GM18511 (cell line): ENCODE data around the gene CTBP2.
A peak's percentile ranks its signal among the peaks of the same experiment; 100 is the strongest.

Experiments used
- ATAC-seq: cut with Tn5 transposase; IDR thresholded peaks from one replicate; pipeline ENCODE4 v1.9.1; 2021; ENCODE audit warnings: mild to moderate bottlenecking, moderate library complexity; ENCODE audit not compliant: unreplicated experiment

The CTBP2 gene

GRCh38 chr10:125002423-125003145 is 157.8 kb downstream of the CTBP2 start:
- ATAC-seq: no peak

GRCh38 chr10:125002047-125002422 is 158.3 kb downstream of the CTBP2 start:
- no peak for ATAC-seq

GRCh38 chr10:125001313-125002046 is 158.9 kb downstream of the CTBP2 start:
- ATAC-seq: no peak

DNA sequence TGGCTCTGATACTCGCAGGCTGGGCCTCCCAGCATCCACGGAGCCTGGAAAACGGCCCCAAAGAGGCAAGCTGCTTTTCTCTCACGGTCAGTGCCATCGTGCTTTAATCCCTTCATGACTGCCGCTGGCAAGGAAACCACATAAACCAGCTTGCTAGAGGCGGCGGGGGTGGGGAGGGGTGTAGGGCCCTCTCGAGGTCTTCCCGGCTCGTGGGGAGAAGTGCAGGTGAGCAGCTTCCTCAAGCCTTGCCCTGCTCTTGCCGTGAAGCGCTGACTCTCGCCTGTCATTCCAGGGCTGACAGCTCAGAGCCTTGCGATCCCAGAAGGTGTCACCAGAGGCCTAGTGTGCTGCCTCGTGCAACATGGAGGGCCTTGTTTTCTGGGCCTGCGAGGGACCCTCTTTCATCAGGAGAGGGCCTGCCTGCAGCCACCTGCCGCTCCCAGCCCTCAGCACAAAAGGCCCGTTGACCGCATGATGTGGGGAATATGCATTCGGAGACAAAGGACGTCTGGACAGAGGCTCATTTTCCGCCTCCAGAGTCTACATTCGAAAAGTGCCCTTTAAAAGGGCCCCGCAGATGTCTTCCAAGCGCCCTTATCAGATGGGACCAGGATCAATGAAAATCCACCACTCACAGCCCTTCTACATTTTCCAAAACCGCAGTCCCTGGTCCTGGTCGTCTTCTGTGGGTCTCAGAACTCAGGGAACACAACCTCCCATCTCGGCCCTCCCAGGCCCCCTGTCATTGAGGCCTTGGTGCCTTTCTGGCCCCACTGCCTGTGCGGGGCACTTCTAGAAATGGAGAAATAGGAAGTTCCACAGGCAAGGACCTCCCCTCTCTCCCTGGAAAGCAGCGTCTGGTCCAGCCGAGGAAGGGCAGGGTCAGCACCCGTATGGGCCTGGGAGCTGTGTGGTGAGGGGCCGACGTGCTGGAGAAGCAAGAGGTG is 159.7 kb downstream of the CTBP2 start:
- no peak for ATAC-seq

GRCh38 chr10:124999433-125000365 is 160.7 kb downstream of the CTBP2 start:
- no peak for ATAC-seq

- no peak for ATAC-seq
Observed at GRCh38 chr10:124998624-124999291, 161.6 kb downstream of the CTBP2 start.

- no peak for ATAC-seq
Observed at GRCh38 chr10:124997771-124998623, 162.4 kb downstream of the CTBP2 start.

- ATAC-seq: no peak
Observed at GRCh38 chr10:124997306-124997705, 163.1 kb downstream of the CTBP2 start.

GRCh38 chr10:124996854-124997215 is 163.5 kb downstream of the CTBP2 start:
- ATAC-seq: no peak

GRCh38 chr10:124996127-124996853 is 164.1 kb downstream of the CTBP2 start:
- ATAC-seq: no peak

DNA sequence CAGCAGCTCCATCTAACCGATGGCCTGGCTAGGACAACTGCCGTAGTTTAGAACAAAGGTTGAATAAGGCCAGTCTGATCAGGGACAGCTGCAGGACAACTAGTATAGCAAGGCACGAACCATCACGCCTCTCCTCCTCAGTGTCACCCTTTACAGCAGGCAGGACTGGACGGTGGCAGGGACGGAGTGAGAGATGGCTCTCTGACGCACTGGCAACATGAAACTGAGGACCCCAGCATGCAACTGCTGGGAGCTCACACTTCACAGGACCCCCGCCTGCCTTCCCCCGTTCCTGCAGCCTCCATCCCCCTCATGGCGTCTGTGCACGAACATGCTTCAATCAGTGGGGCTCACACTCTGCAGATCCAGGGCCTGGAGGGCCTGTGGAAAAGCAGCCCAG is 164.8 kb downstream of the CTBP2 start:
- no peak for ATAC-seq

DNA sequence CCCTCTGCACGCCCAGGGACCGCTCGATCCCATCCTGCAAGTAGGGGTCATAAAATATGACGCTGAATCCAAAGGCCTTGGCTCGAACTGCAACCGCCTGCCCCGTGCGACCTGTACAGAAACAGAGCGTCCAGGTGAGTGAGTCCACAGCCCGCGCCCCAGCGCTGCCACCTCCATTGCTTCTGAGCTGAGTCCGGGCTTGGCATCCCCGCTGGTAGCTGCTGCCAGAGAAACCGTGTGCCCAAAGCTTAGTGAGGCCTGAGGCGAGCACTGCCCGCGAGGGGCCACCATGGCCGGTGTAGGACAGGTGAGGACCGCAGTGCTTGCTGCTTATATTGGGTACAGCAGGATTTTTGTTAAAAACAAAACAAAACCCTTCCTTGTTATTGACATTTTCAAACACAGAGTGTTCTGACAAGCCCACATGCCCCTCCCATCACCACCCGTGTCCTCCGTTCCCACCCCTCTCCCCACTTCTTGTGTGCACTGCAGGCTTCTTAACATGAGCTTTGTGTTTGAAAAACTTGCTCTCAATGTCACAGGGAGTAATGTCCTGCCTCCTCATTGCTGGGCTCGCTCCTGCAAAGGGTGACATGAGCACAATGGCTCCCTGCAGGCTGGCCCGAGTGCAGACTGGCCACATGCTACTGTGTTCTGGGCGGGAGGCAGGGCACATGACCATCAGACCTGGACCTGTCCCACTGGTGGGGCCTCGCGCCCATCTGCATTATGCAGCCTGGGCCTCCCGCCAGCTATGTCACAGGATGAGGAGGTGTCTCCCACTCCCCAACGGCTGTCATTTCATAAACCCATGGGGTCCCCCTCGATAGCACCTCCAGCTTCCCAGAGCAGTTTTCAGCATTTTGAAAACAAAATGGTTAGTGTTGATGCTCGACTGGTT is 165.5 kb downstream of the CTBP2 start:
- no peak for ATAC-seq

GRCh38 chr10:124993736-124994451 is 166.5 kb downstream of the CTBP2 start:
- no peak for ATAC-seq

DNA sequence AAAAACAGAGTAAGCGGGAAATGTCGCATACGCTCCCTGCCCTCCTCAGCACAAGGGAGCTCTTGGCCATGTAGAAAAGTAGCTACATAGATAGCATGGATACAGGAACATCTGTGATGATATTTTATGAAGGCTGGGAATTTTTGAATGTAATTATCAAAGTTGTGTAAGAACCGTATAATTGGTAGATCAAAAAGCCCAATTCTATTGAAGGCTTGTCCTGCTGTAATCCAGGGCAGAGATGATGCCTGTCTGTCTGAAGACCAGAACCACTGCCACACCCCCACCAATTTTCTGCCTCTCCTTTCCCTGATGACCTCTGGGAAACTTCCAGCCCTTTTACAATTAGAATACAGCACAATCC is 167.0 kb downstream of the CTBP2 start:
- ATAC-seq: no peak

GRCh38 chr10:124992462-124993344 is 167.7 kb downstream of the CTBP2 start:
- ATAC-seq: peak; percentile 74

- ATAC-seq: no peak
Observed at GRCh38 chr10:124991835-124992234, 168.5 kb downstream of the CTBP2 start.
